HG03103 (cell line): Measurements from ENCODE around the gene ASXL2.
"Not testable (repeated sequence)": the region's sequence is repeated elsewhere in the genome, so short reads cannot be mapped to it uniquely, and the experiment has no call there.

Experiments
- ATAC-seq: cut with Tn5 transposase; IDR thresholded peaks from one replicate; pipeline ENCODE4 v1.9.1; 2021; ENCODE audit warnings: low read depth; ENCODE audit not compliant: unreplicated experiment

Gene ASXL2

DNA sequence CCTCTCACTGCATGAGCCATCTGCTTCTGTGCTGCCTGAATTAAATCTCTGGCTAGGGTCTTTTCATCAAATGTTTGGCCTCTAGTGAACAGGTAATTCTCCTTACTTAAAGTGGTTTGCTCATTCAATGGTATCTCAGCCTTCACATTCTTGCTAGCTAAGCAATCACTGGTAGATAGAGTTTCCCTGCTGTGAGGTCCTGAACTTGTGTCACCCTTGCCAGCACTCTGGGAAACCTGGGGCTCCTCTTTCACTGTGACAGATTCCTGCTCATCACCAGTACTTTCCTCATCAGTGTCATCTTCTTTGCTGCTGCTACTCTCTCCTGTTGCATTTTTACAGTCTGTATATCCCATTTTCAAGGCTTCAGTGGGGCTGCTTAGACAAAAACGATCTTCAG lies 135.8 kb downstream of the ASXL2 start:
- no peak for ATAC-seq

DNA sequence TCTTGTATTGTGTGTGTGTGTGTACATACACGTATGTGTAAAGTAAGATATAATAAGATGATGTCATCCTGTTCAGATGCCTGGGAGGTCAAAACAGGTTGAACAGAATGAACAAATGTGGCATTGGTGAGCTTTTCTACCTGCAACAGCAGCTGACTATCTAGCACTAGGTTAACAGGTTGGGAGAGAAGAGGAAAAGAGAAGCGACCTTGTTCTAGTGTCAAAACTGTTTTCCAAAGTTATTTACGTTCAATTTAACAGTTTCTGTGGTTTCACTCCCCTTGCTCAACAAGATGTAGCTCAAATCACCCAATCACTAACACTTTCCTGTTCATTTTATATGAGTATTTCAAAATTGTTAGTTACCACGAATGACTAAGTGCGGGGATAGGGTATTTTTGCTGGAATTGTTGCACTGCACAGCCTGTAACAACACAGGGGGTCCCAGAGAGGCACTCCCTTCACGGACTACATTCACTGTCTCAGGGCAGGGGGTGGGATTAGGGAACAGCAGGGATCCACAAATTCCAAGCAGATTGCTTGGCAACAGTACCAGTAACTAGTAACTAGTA lies 137.4 kb downstream of the ASXL2 start:
- no peak for ATAC-seq

DNA sequence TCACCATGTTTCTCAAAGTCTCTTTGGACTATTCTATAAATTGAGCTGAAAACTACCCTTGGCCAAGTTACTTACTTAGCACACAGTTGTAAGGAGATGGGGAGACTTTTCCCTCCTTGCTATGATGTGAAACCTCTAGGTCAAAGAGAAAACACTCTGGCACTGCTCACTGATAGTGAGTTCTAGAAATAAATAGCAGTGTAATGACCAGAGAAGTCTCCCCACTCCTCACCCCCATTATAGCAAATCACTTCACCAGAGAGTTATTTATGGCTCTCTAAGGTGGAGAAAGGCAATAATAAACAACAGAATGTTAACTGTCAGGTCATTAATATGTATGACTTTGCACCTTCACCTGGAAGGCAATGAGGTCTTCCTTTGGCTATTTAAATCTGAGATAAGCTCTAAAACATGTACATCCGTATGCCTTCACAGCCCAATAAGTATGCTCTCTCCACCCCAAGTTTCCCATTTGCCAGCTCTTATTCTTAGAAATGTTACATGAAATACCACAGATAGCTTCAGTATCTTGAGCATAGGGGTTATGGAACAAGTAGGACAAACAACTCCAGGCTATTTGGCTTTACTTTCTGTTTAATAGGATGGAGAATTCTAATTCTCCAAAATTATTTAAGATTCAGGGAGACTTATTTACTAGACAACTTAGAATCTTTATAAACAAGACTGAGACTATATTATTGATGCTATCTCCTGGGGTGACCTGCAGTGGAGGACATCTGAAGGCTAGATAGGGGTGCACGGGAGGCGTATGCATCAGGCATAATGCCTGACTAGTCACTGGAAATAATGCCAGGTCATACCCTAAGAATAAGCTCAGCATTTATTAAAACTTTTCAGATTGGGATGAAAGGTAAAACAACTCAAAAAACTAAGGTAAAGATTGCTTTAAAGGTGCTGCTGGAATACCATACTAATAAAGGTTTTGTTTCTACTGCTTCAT lies 139.6 kb downstream of the ASXL2 start:
- no peak for ATAC-seq

DNA sequence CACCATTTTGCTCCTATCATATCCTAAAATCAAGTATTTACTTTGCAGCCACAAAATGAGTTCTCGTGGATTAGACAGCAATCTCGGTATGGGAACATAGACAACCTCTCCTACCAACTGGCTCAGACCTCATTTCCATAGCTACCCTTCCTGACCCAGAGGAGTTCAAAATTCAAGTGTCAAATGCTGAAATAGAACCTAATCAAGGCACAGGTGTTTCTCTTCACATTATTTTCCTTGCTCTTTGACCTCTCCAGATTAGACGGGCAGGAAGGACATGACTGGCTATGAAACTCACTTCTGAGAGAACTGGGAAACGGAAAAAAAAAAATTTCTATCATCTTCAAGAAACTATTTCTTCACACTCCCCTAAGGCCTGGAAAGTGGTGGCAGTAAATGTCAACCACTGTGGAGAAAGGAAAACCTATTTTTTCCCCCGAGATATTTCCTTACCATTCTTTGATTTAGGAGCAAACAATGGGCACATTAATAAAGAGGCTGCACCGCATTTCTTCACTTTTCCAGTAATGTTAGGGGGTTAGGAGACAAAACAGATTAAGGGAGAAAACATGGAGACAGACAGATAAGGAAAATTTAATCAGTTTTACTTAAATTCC lies 141.3 kb downstream of the ASXL2 start:
- ATAC-seq, result no peak

DNA sequence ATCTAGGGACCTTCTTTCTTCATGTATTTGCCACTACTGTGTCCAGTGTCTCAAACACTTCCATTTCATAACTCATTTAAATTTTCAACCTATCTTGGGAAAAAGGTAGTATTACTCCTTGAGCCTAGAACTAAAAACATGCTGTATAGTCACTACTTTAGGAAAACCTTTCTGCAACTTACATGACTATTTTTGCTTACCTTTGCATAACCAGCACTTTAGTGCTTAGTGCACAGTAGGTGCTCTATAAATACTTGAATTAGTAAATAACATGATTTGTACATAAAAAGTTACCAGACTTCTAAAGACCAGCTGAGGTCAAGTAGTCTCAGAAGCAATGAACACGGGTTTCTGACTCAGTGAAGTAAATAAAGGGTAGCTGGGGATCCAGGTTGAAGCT lies 142.5 kb downstream of the ASXL2 start:
- ATAC-seq, result no peak

DNA sequence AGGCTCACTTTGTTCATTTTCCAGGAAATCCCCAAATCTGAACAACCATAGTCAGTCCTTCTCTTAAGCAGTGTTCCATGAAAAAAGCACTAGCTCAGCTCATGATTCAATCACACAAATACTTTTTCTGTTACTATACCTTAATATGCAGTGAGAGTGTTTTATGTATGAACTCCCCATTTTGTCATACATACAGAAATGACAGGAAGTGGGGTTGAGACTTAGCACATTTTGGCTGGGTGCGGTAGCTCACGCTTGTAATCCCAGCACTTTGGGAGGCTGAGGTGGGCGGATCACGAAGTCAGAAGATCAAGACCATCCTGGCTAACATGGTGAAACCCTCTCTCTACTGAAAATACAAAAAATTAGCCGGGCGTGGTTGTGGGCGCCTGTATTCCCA lies 149.7 kb downstream of the ASXL2 start:
- ATAC-seq, result no peak

DNA sequence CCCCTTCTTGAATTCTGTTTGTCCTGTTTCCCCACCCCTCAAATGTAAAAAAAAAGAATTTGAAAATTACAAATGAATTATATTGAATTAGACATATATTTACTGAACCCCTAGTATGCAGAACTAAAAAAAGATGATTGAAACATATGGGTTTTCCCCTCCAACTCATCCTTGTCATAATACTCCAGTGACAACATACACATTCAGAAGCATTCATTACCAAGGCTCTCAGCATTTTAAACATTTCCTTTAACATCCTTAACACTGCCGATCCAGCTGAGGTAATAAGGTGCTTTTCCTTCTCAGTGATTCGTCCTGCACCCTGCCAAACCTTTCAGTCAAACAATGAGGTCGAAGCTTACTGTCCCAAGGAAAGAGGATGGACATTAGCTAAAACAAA lies 151.8 kb downstream of the ASXL2 start:
- no peak for ATAC-seq

DNA sequence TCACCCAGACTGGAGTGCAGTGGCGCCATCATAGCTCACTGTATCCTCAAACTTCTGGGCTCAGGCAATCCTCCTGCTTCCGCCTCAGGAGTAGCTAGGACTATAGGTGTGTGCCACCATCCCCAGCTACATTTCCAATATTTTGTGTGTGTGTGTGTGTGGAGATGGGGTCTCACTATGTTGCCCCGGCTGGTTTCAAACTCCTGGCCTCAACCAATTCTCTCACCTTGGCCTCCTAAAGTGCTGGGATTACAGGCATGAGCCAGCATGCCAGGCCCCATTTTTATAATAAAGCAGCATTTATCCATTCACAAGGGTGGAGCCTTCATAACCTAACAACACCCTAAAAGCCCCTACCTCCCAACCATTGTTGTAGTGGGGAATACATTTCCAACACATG lies 152.4 kb downstream of the ASXL2 start:
- no peak for ATAC-seq

DNA sequence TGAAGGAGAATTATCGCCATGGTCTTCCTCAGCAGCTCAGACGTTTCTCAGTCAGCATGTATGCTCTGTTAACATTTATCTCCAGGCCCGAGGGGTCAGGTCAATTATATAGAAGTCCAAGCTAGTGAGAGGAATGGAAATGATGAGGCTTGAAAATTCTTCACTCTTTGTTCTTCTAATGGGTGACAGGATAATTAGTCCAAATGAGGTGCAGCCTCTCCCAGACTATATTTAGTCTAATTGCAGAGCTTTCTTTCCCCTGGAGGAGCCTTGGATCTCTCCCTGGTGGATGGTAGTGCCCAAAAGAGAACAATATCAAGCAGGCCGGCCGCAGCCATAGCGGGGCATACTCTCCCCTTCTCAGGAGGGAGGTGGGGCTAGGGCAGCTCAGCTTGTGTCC lies 153.5 kb downstream of the ASXL2 start:
- no peak for ATAC-seq

DNA sequence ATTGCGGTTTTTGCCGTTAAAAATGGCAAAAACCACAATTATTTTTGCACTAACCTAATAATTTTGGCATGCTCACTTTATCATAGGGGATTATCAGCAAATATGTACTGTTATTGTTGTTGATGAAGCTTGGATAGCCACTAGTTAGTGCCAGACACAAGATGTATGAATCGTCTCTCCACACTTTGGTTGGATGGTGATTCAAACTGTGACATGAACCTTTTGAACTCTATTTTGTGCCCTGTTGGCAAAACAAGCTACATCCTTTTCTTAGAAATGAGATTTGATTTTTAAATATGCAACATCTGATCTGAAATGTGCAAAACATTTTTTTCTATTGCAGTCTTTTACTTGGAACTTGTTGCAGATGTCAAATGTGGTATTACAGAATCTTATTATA lies 156.1 kb downstream of the ASXL2 start:
- ATAC-seq, result no peak

DNA sequence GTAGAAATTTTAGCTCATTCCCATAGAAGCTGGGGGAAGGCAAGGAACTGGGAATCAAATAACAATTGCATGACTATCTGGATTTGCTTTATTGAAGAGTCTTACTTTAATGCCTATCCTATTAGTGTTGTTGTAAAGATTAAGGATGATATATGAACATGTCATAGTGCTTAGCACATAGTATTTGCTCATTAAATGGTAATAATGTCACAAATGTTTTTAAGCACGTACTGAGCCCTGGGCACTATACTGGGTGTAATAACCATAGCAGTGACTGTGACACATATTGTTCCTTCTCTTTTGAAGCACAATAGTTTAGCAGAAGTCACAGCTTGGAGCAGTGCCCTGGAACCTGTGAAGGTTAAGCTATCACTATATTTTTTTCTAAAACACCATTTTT lies 157.7 kb downstream of the ASXL2 start:
- ATAC-seq, result no peak

DNA sequence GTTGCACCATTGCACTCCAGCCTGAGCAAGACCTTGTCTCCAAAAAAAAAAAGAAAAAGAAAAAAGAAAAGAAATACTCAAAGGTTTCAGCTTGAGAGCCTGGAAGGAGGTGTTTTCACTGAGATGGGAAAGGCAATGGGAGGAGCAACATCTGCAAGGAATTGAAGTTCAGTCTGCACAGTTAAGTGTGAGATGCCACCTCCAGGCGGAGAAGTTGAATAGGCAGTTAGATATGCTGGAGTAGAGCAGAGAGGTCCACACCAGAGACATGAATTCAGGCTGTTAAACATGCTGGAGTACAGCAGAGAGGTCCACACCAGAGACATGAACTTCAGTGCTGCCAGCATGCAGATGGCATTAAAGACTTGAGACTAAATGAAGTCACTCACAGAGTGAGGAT lies 163.5 kb downstream of the ASXL2 start:
- ATAC-seq, result no peak

DNA sequence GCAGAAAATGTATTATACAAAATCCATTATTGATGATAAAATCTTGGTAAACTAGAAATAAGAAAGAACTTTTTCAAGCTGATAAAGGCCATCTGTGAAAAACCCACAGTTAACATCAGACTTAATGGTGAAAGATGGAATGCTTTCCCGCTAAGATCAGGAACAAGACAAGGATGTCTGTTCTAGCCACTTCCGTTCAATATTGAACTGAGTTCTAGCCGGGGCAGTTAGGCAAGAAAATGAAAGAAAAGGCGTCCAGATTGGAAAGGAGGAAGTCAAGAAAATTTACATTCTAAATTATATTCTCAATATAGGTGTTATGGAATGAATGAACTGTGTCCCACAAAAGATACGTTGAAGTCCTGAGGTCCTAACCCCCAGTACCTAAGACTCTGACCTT lies 165.8 kb downstream of the ASXL2 start:
- no peak for ATAC-seq

DNA sequence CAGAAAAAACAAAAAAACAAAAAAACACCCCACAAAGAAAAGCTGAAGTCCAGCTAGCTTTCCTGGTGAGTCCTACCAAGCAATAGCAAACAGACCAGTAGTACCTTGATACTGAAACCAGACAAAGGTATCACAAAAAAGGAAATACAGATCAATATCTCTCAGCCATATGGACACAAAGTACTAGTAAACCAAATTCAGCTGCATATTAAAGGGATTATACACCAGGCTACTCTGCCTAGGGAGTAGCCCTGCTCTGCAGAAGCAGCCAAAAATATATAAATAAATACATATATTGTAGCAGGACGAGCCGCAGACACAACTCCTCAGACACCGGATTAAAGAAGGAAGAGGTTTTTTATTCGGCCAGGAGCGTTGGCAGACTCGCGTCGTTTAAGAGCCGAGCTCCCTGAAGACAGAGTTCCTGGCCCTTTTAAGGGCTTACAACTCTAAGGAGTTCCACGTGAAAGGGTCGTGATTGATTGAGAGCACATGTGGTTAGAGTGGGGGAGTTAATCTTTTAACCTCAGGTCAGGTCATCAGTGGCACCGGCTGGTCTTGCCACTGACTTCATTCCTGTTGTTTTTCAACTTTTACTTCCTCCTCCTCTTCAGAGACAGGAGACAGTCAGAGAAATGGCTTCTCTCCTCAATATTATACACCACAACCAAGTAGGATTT lies 166.5 kb downstream of the ASXL2 start:
- ATAC-seq, result no peak

DNA sequence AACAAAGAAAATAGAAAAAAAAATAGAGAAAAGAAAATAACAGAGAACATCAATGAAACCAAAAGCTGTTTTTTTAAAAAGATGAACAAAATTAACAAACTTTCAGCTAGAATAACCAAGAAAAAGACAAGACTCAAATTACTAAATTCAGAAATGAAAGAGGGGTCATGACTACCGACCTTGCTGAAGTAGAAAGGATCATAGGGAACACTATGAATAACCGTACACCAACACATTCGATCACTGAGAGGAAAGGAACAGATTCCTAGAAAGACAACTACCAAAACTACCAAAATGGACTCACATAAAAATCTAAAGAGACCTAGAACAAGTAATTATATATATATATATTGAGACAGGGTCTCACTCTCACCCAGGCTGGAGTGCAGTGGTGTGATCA lies 167.5 kb downstream of the ASXL2 start:
- no peak for ATAC-seq

DNA sequence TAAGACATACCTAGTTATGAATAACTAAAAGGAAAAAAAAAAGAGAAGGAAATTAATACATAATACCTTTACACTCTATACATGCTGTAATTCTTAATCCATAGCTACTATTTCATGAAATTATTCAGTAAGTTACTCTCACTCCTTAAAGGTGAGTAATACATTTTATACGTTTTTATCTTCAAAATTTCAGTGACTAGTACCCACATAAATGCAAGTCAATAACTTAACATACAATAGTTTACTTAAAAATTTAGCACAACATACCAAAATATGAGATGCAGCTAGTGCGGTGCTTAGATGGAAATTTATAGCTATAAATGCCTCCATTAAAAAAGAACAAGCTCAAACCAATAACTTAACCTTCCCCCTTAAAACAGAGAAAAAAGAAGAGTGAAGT lies 168.9 kb downstream of the ASXL2 start:
- ATAC-seq, result no peak

DNA sequence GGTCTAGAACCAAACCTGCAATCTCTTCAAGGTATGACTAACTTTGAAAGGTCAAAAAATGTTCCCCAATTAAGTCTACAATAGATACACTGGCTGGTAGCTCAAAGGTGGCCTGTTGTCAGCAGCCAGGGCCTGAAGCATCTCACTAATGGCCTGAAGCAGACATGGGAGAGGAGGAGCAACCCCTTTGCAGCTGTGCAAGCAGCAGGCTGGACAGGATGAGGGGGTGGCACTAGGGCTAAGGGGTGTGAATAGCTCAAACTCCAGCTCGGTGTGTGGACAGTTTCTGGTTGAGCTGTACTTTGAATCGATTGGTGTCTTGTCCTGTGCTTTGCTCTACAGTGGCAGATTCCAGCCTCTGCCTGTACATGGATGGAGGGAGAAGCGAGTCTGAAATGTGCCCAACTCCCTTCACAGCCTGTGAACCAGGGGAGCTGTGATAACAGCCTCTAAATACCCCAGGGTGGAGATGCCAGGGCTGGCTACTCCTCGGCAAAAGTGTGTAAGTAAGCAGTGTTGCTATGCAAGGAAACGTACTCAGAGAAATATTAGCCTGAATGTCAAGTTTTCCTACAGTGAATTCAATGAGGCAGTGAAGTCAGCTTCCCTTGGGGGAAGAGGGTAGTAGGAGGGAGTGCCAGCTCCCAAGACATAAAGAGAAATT lies 170.2 kb downstream of the ASXL2 start:
- ATAC-seq, result no peak

DNA sequence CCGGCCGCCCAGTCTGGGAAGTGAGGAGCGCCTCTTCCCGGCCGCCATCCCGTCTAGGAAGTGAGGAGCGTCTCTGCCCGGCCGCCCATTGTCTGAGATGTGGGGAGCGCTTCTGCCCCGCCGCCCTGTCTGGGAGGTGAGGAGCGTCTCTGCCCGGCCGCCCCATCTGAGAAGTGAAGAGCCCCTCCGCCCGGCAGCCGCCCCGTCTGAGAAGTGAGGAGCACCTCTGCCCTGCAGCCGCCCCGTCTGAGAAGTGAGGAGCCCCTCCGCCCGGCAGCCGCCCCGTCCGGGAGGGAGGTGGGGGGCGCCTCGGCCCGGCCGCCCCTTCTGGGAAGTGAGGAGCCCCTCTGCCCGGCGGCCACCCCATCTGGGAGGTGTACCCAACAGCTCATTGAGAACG lies 172.7 kb downstream of the ASXL2 start:
- not testable (repeated sequence) for ATAC-seq

DNA sequence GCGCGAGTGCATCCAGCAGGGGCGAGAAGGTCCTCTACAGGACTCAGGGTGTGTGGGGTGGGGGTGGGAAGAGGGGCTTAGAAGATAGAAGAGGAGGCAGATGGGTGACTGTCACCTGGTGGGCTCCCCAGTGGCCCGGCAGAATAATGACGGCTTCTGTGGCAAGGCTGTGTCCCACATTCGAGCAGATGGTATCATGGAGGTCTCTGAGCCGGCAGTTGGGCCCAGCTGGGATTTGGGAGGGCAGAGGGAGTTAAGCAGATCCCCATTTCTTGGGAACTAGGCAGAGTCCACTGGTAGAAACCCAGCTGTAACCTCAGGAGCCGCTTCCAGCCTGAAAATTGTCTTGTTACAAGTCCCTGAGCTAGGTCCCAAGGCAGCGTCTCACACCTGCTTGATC lies 176.5 kb downstream of the ASXL2 start:
- ATAC-seq, result no peak

DNA sequence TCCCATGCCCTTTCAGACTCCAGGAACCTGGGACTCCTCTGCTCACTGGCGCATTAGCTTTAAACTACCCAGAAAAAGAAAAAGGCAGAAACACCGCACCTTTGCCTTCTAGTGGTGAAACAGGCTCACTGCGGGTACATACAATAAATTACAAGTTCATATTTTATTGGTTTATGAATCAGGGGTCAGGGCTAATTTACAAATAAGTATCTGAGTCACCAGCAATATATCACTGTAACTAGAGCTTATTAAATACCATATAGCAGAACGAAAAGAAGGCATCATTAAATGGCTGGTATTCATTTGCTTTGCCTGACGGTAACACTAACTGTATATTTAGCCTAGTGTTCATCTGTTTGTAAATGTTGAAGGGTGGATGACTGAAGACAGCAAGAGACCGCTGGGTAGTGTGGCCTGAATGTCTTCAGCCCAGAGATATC lies 178.0 kb downstream of the ASXL2 start:
- no peak for ATAC-seq

DNA sequence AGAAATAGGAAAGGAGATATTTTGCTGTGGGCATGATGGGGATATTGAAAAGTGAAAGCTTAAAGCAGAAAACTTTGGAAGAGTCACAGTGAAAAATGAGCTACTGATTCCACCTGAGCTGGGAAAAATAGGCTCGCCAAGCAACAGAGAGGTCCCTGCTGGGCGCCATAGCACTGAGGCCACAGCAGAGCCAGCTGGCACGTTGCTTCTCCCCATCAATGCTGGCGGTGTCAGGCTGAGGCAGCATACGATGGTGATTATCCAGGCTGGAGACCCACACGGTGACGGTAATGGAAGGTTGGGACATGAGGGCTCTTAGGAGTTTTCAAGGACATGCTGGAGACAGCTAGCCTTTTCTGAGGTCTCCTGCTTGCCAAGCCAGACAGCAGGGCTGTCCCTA lies 179.1 kb downstream of the ASXL2 start:
- no peak for ATAC-seq
